Measurements from ENCODE around the gene ABCC3.

- TF ChIP-seq GATA2 (IDR thresholded peaks at IDR 0.05; ENCODE audit: low read depth, low read length) (no peak), GATA3 (IDR thresholded peaks at IDR 0.05; ENCODE audit: low read depth, low read length) (no peak)
Observed at GRCh38 chr17:50631908-50632571, 2.6 kb upstream of the ABCC3 start.
